ENCODE measurements around the gene SPACA7. TPM values are rescaled to one million over a fixed set of nuclear protein-coding genes. Genes with fewer than 3 reads are reported as not detected.
"Not testable (repeated sequence)": the region's sequence is repeated elsewhere in the genome, so short reads cannot be mapped to it uniquely, and the experiment has no call there.

SPACA7 gene
- total RNA-seq, 4 donors from 2014 or later = not detected

DNA sequence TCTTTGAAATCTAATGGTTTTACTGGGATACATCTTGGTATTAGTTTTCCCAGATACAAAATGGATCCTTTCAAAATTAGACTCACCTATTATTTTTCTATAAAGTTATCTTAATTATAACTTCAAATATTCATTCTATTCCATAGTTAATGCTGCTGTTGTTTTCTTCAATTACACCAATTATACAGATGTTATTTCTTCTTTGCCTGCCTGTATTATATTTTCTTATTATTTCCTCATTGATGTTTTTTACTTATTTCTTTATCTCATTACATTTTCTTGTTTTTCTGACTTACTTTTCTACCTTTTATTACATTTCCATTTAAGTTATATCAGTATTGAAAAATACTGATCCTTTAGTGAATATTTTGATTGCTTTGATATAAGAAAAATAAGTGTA is 40.9 kb downstream of the SPACA7 start:
- intact Hi-C loops (cut with DNase I) = no loop called here

DNA sequence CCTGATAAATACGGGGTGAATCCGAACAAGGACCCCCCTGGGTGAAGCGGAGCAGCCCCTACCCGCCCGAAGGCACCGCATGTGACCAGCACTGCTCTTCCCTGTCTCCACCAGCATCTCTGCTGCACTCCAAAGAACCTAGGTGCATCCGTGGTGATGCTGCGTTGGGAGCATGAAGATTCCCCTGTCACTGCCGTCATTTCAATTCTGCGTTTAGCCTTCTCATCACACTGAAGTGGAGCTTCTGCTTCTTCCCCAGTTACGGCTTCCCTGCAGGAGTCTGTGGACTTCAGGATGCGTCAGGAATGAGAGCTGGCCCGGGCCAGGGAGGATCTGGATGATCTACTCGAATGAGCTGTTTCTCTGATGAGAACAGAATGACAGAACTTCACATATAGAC is 47.9 kb downstream of the SPACA7 start:
- no peak for DNase-seq
- H3K4me1 ChIP-seq = no peaks in the 10 kb centered on the region
- H3K9me3 ChIP-seq = no peaks in the 10 kb centered on the region
- no peak overlapping the region for H3K27ac ChIP-seq
- TF ChIP-seq, protein P1, sequence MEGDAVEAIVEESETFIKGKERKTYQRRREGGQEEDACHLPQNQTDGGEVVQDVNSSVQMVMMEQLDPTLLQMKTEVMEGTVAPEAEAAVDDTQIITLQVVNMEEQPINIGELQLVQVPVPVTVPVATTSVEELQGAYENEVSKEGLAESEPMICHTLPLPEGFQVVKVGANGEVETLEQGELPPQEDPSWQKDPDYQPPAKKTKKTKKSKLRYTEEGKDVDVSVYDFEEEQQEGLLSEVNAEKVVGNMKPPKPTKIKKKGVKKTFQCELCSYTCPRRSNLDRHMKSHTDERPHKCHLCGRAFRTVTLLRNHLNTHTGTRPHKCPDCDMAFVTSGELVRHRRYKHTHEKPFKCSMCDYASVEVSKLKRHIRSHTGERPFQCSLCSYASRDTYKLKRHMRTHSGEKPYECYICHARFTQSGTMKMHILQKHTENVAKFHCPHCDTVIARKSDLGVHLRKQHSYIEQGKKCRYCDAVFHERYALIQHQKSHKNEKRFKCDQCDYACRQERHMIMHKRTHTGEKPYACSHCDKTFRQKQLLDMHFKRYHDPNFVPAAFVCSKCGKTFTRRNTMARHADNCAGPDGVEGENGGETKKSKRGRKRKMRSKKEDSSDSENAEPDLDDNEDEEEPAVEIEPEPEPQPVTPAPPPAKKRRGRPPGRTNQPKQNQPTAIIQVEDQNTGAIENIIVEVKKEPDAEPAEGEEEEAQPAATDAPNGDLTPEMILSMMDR (IDR thresholded peaks at IDR 0.05) = no peak
- no peak for TF ChIP-seq POLR2A (IDR thresholded peaks at IDR 0.05)
- H3K27me3 ChIP-seq = no peaks in the 10 kb centered on the region
- intact Hi-C loops (cut with DNase I) = no loop called here
- WGBS, 2 donors = 88 to 89% methylated on average over 14 of the region's 14 CpGs
- H3K36me3 ChIP-seq = no peaks in the 10 kb centered on the region
- no peak overlapping the region for H3K4me3 ChIP-seq (replicated peaks in 1 of 3)

More for the DNA sequence above, 40.9 kb downstream of the SPACA7 start:
- Histone ChIP-seq H3K27ac (no peak overlapping the region), H3K4me3 (replicated peaks in 1 of 3) (no peak overlapping the region), H3K9me3 (no peaks in the 10 kb centered on the region), H3K27me3 (no peaks in the 10 kb centered on the region), H3K36me3 (no peaks in the 10 kb centered on the region), H3K4me1 (no peaks in the 10 kb centered on the region)
- no peak for DNase-seq
- no peak for TF ChIP-seq POLR2A (IDR thresholded peaks at IDR 0.05)
- TF ChIP-seq, protein P1 (IDR thresholded peaks at IDR 0.05) = no peak

DNA sequence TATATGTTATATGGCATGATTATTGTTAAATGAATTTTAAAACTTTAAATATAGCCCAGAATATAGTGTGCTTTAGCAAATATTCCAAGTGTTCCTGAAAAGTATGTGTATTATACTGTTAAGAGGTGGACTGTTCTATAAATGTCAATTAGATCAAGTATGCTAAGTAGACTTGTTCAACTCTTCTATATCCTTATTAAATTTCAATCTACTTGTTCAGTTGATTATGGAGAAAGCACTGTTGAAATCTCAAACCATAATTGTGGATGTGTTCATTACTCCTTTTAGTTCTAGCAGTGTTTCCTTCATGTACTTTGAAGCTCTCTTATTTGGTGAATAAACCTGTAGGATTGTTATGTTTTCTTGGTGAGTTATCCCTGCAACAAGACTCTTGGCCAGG is 52.5 kb downstream of the SPACA7 start:
- no peak overlapping the region for H3K27ac ChIP-seq
- TF ChIP-seq, protein P1 (IDR thresholded peaks at IDR 0.05) = no peak
- TF ChIP-seq POLR2A (IDR thresholded peaks at IDR 0.05) = no peak
- intact Hi-C loops (cut with DNase I) = no loop called here
- no peak for DNase-seq
- no peaks in the 10 kb centered on the region for H3K4me1 ChIP-seq
- no peaks in the 10 kb centered on the region for H3K27me3 ChIP-seq
- H3K9me3 ChIP-seq = no peaks in the 10 kb centered on the region
- H3K4me3 ChIP-seq (replicated peaks in 1 of 3) = no peak overlapping the region
- H3K36me3 ChIP-seq = no peaks in the 10 kb centered on the region

DNA sequence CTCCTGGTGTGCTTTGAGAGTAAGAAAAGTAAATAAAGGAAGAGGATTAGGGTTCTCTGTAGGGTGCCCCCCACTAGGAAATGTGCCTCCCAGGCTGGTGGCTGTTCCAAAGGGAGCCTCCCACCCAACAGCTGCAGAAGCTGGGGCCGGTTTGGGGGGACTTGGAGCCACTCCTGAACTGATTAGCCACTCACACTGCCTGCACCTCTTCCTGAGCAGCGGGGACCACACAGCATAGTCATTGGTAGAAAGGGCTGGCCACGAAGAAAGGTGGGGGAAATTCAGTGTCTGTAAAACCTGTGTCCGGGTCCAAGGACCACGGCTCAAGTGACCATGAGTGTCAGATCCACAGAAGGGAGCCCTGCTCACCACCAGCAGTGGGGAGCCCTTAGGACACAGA is 55.6 kb downstream of the SPACA7 start:
- Histone ChIP-seq H3K4me1 (no peaks in the 10 kb centered on the region), H3K27me3 (no peaks in the 10 kb centered on the region), H3K27ac (no peak overlapping the region), H3K36me3 (no peaks in the 10 kb centered on the region), H3K9me3 (no peaks in the 10 kb centered on the region), H3K4me3 (replicated peaks in 1 of 3) (no peak overlapping the region)
- no peak for TF ChIP-seq POLR2A (IDR thresholded peaks at IDR 0.05)
- TF ChIP-seq, protein P1 (IDR thresholded peaks at IDR 0.05) = no peak
- no peak for DNase-seq
- intact Hi-C loops (cut with DNase I) = no loop called here
- WGBS, 2 donors = 83 to 89% methylated on average over 5 of the region's 5 CpGs

DNA sequence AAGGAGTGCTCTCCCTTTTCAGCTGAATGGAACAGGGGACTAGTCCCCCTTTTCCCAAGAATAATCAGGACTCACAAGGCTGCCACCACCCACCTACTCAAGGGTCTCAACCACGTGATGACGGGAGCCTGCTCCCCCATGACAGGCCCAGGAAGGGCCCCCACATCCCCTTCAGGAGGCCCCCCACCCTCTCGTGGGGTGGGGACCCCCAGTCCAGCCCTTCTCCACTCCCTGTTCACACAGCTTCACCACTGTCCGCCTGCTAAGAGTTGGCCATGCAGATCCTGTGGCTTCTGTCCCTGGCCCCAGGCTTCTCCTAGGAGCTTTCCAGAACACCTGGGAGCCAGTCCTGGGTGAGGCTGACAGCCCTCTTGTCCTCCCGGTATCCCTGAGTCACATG is 56.6 kb downstream of the SPACA7 start:
- DNase-seq; H3K27ac ChIP-seq; H3K27me3 ChIP-seq; H3K4me3 ChIP-seq (replicated peaks in 1 of 3); intact Hi-C loops (cut with DNase I); H3K4me1 ChIP-seq; H3K9me3 ChIP-seq; H3K36me3 ChIP-seq: not testable (repeated sequence)
- 84 to 100% methylated on average over 1 to 4 of the region's 5 CpGs for WGBS, 2 donors

DNA sequence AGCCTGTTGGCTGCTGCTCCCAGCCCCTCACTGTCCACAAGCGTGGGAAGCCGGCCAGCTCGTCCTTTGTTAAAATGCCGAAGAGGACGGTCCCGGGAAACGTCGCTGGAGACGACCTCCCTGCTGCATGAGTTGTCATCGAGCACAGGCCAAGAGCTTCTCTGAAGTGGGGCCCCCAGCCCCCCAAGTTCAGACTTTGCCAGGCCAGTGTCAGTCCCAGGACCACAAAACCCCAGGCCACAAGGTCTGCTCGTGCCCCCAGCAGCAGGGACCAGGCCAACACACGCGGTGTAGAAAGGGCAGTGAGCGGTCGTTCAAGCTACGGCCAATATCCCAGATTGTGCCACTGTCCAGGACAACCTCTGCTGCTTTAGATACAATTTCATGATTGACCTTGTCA is 57.4 kb downstream of the SPACA7 start:
- H3K27ac ChIP-seq; DNase-seq; H3K36me3 ChIP-seq; H3K9me3 ChIP-seq; intact Hi-C loops (cut with DNase I); H3K27me3 ChIP-seq; H3K4me3 ChIP-seq (replicated peaks in 1 of 3); H3K4me1 ChIP-seq: not testable (repeated sequence)
- 93 to 100% methylated on average over 4 to 6 of the region's 16 CpGs for WGBS, 2 donors
